Measurements from ENCODE around the gene UGCG.
A peak's percentile ranks its signal among the peaks of the same experiment; 100 is the strongest.

DNA sequence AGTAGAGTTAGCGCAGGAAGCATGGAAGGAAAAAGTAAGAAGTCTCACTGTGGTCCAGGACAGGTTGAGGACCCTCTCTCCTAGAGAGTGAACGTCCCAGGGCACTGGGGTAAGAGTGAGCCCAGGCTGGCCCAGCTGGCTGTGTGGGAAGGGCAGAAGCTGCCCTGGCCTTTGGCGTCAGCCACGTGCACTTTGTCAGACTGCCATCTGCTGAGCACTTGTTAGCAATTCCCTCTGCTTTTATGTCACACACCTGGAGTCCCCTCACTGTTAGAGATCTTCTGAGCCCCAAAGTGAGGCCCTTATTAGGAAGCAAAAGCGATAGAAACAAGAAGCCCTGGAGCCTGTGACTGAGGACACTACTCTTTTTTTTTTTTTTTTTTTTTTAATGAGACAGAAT lies 79.1 kb downstream of the UGCG start:
- TF ChIP-seq, protein P1, sequence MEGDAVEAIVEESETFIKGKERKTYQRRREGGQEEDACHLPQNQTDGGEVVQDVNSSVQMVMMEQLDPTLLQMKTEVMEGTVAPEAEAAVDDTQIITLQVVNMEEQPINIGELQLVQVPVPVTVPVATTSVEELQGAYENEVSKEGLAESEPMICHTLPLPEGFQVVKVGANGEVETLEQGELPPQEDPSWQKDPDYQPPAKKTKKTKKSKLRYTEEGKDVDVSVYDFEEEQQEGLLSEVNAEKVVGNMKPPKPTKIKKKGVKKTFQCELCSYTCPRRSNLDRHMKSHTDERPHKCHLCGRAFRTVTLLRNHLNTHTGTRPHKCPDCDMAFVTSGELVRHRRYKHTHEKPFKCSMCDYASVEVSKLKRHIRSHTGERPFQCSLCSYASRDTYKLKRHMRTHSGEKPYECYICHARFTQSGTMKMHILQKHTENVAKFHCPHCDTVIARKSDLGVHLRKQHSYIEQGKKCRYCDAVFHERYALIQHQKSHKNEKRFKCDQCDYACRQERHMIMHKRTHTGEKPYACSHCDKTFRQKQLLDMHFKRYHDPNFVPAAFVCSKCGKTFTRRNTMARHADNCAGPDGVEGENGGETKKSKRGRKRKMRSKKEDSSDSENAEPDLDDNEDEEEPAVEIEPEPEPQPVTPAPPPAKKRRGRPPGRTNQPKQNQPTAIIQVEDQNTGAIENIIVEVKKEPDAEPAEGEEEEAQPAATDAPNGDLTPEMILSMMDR (IDR thresholded peaks at IDR 0.05), result peak in 3 of 5 experiments; percentile 12 to 32 (median 19)
- TF ChIP-seq POLR2AphosphoS5 (IDR thresholded peaks at IDR 0.05) (no peak), EP300 (IDR thresholded peaks at IDR 0.05; ENCODE audit: low read depth) (no peak), POLR2A (IDR thresholded peaks at IDR 0.05) (no peak)

Data from transverse colon (tissue), 4 donors.